Upper lobe of left lung (tissue), 4 donors: ENCODE results near the gene SLC6A6.

ENCODE experiments used
- EP300 ChIP-seq, 4 donors: sonication (generic); formaldehyde crosslinking; IDR thresholded peaks; one replicate each; pipeline ENCODE4 v1.5.1; 2017; ENCODE audit warnings: antibody characterized with exemption in 4 of 4, control low read depth in 2 of 4
- POLR2A ChIP-seq, 4 donors: fragments of 450-650 bp; IDR thresholded peaks; one replicate each; pipeline ENCODE4 v1.5.1; 2016 to 2017; ENCODE audit warnings: antibody characterized with exemption in 4 of 4, mild to moderate bottlenecking in 2 of 4
- TF ChIP-seq, protein P1 (sequence below), 6 experiments: fragments of 450-650 bp in 4 of 6; fragments of 200-600 bp in 2 of 6; sonication (generic) in 2 of 6; IDR thresholded peaks; one replicate each; pipeline ENCODE4 v1.5.1; 2016 to 2019; ENCODE audit warnings: antibody characterized with exemption in 6 of 6

DNA sequence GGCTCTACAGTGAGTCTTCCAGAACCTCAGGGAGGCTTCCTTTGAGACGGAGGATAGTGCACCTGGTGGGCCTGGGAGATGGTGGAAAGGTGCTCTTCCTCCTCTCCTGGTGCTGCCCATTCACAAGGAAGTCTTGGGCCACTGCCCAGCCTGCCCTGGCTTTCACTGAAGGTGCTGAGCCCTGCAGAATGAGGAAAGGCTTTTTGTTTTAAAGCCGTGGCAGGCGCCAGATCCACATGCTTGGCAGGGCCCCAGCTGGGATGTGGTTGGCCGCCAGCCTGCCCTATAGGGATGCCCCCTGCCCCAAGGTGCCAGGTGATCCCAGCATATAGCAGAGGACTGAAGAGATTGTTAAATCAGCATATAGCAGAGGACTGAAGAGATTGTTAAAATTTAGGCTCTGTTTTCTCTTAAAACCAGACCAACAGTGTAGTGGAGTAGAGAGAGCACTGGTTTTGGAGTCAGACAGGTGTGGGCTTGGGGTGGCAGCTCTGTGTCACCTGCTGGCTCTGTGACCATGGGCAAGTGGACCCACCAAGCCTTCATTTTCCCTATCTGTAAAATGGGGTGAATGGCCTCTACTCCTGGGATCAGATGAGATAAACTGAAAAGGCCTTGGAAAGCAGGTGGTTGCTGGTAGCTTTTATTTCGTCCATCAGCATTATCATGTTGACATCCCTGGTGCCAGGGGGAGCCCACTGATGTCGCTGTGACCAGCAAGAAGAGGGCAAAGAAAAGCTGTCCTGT is 53.3 kb downstream of the SLC6A6 start:
- TF ChIP-seq, protein P1, sequence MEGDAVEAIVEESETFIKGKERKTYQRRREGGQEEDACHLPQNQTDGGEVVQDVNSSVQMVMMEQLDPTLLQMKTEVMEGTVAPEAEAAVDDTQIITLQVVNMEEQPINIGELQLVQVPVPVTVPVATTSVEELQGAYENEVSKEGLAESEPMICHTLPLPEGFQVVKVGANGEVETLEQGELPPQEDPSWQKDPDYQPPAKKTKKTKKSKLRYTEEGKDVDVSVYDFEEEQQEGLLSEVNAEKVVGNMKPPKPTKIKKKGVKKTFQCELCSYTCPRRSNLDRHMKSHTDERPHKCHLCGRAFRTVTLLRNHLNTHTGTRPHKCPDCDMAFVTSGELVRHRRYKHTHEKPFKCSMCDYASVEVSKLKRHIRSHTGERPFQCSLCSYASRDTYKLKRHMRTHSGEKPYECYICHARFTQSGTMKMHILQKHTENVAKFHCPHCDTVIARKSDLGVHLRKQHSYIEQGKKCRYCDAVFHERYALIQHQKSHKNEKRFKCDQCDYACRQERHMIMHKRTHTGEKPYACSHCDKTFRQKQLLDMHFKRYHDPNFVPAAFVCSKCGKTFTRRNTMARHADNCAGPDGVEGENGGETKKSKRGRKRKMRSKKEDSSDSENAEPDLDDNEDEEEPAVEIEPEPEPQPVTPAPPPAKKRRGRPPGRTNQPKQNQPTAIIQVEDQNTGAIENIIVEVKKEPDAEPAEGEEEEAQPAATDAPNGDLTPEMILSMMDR (IDR thresholded peaks at IDR 0.05) = no peak
- TF ChIP-seq EP300 (IDR thresholded peaks at IDR 0.05) = no peak
- TF ChIP-seq POLR2A (IDR thresholded peaks at IDR 0.05) = no peak
